Natural killer cell (primary cell): Measurements from ENCODE around the gene TRAF3IP1. TPM values are rescaled to one million over a fixed set of nuclear protein-coding genes. Genes with fewer than 3 reads are reported as not detected.

Source experiments
- ATAC-seq, 3 donors: fragments of 150-1000 bp in 2 of 3; fragments of 200-7000 bp in 1 of 3; cut with Tn5 transposase; 1 replicate in 1 of 3; 2 replicates in 2 of 3; pipeline ENCODE4 v1.10.0; 2021; ENCODE audit warnings: mild to moderate bottlenecking in 2 of 3, moderate library complexity in 2 of 3
- DNase-seq, 2 donors: peaks; one replicate each; pipeline versions ENCODE4 v3.0.0 to v3.0.0-alpha.2; 2013 to 2021; ENCODE audit warnings: mixed read lengths in 1 of 2
- H3K27ac ChIP-seq: one replicate; pipeline ENCODE4 v1.5.1; 2013; ENCODE audit warnings: mild to moderate bottlenecking, low read length
- H3K27me3 ChIP-seq: one replicate; pipeline ENCODE4 v1.6.1; 2013; ENCODE audit warnings: low read length; ENCODE audit not compliant: control insufficient read depth, insufficient read depth
- H3K36me3 ChIP-seq: one replicate; pipeline ENCODE4 v1.6.1; 2013; ENCODE audit warnings: low read length; ENCODE audit not compliant: control insufficient read depth, insufficient read depth
- H3K4me1 ChIP-seq: one replicate; pipeline ENCODE4 v1.6.1; 2013; ENCODE audit warnings: low read length; ENCODE audit not compliant: control insufficient read depth, insufficient read depth
- H3K4me3 ChIP-seq: one replicate; pipeline ENCODE4 v1.5.1; 2013; ENCODE audit warnings: low read length
- H3K9me3 ChIP-seq: one replicate; pipeline ENCODE4 v1.6.1; 2013; ENCODE audit warnings: low read length; ENCODE audit not compliant: control insufficient read depth, insufficient read depth
- H3K27ac Mint-ChIP-seq, 2 donors: one replicate each; pipeline ENCODE4 v1.8.0; 2022; ENCODE audit warnings: mild to moderate bottlenecking in 2 of 2, mixed read lengths in 2 of 2, moderate library complexity in 1 of 2
- H3K27me3 Mint-ChIP-seq, 2 donors: one replicate each; pipeline ENCODE4 v1.8.0; 2022; ENCODE audit warnings: low read depth in 2 of 2, mixed read lengths in 2 of 2
- H3K36me3 Mint-ChIP-seq: one replicate; pipeline ENCODE4 v1.8.0; 2022; ENCODE audit warnings: mixed read lengths
- H3K4me1 Mint-ChIP-seq, 2 donors: one replicate each; pipeline ENCODE4 v1.8.0; 2022; ENCODE audit warnings: mixed read lengths in 2 of 2
- H3K4me3 Mint-ChIP-seq: one replicate; pipeline ENCODE4 v1.8.0; 2022; ENCODE audit warnings: mild to moderate bottlenecking, moderate library complexity, mixed read lengths
- H3K9me3 Mint-ChIP-seq, 2 donors: one replicate each; pipeline ENCODE4 v1.8.0; 2022; ENCODE audit warnings: mixed read lengths in 2 of 2
- CTCF ChIP-seq: fragments of 200-600 bp; IDR thresholded peaks from one replicate; pipeline ENCODE4 v1.8.0; 2022; ENCODE audit warnings: antibody characterized with exemption
- WGBS: methylation state at CpG from one replicate; pipeline ENCODE4 v1.1.7; 2013; ENCODE audit warnings: missing lambda C conversion rate; ENCODE audit not compliant: insufficient coverage; 5-methylcytosine and 5-hydroxymethylcytosine counted together
- intact Hi-C: fragments of 100-400 bp; cut with micrococcal nuclease; formaldehyde crosslinking; loops from one replicate; pipeline ENCODE4 v1.14.2; 2022
- total RNA-seq, 4 donors: library from RNA; stranded (reverse); fragments of 120-200 nt in 1 of 4; gene quantifications; one replicate each; pipeline versions ENCODE4 v1.2.3 to v1.2.4, GENCODE V29; 2013 to 2022

TRAF3IP1 gene
- total RNA-seq, 3 donors from 2014 or later (not counting 1 experiment from before 2014, with no cell fraction given), result 9.7 to 11.9 (median 11.3) TPM

GRCh38 chr2:238439917-238440316 lies 119.6 kb downstream of the TRAF3IP1 start:
- Histone ChIP-seq H3K9me3 (no peaks in the 10 kb centered on the region), H3K4me1 (no peaks in the 10 kb centered on the region), H3K36me3 (peaks cover 61% of the 10 kb centered on the region), H3K27me3 (no peaks in the 10 kb centered on the region), H3K27ac (no peak overlapping the region), H3K4me3 (no peak overlapping the region)
- peak overlapping the region; percentile 62 to 89 for H3K27ac Mint-ChIP-seq
- TF ChIP-seq CTCF, result no peak
- H3K9me3 Mint-ChIP-seq, result no peaks in the 10 kb centered on the region
- DNase-seq (no peak), ATAC-seq (no peak)
- no peak overlapping the region for H3K4me3 Mint-ChIP-seq
- H3K36me3 Mint-ChIP-seq, result peaks cover 13% of the 10 kb centered on the region
- H3K27me3 Mint-ChIP-seq, result no peaks in the 10 kb centered on the region
- intact Hi-C loops, result no loop called here
- peaks cover 59 to 73% of the 10 kb centered on the region in 2 donors for H3K4me1 Mint-ChIP-seq
- WGBS, result 100% methylated on average over 1 of the region's 2 CpGs

GRCh38 chr2:238440331-238440730 lies 120.0 kb downstream of the TRAF3IP1 start:
- Mint-ChIP-seq H3K36me3 (peaks cover 17% of the 10 kb centered on the region), H3K27ac (peak overlapping the region; percentile 62 to 89), H3K4me1 (peaks cover 59 to 73% of the 10 kb centered on the region in 2 donors), H3K27me3 (no peaks in the 10 kb centered on the region), H3K9me3 (no peaks in the 10 kb centered on the region), H3K4me3 (no peak overlapping the region)
- WGBS, result 92% methylated on average over 4 of the region's 4 CpGs
- DNase-seq, result no peak
- no peak for TF ChIP-seq CTCF
- Histone ChIP-seq H3K27me3 (no peaks in the 10 kb centered on the region), H3K9me3 (no peaks in the 10 kb centered on the region), H3K27ac (no peak overlapping the region), H3K4me3 (no peak overlapping the region), H3K4me1 (no peaks in the 10 kb centered on the region), H3K36me3 (peaks cover 61% of the 10 kb centered on the region)
- intact Hi-C loops, result no loop called here
- ATAC-seq, result no peak

- no peak for ATAC-seq
- DNase-seq, result no peak
- Histone ChIP-seq H3K36me3 (peaks cover 61% of the 10 kb centered on the region), H3K27me3 (no peaks in the 10 kb centered on the region), H3K9me3 (no peaks in the 10 kb centered on the region), H3K4me3 (no peak overlapping the region), H3K27ac (no peak overlapping the region), H3K4me1 (no peaks in the 10 kb centered on the region)
- 99% methylated on average over 11 of the region's 11 CpGs for WGBS
- H3K4me1 Mint-ChIP-seq, result peaks cover 59 to 73% of the 10 kb centered on the region in 2 donors
- no peaks in the 10 kb centered on the region for H3K9me3 Mint-ChIP-seq
- intact Hi-C loops, result no loop called here
- H3K4me3 Mint-ChIP-seq, result no peak overlapping the region
- H3K27ac Mint-ChIP-seq, result peak overlapping the region; percentile 62 to 89
- no peaks in the 10 kb centered on the region for H3K27me3 Mint-ChIP-seq
- TF ChIP-seq CTCF, result no peak
- peaks cover 21% of the 10 kb centered on the region for H3K36me3 Mint-ChIP-seq
These were observed 120.4 kb downstream of the TRAF3IP1 start for GRCh38 chr2:238440767-238441166.
